ENCODE results near the gene CPEB3.

- TF ChIP-seq FOXP2 (optimal IDR thresholded peaks at IDR 0.05; ENCODE audit: control extremely low read depth, extremely low read length, insufficient read depth) (no peak), EZH2 (IDR thresholded peaks at IDR 0.05) (no peak)
Measured at GRCh38 chr10:92265687-92266258, 25.1 kb downstream of the CPEB3 start.
